Caki2 (cell line): ENCODE data around the gene NOTO. TPM values are rescaled to one million over a fixed set of nuclear protein-coding genes. Genes with fewer than 3 reads are reported as not detected.

Experiments
- total RNA-seq: library from RNA; depleted of rRNA; stranded (reverse); fragments of >200 nt; shearing (Covaris generic); gene quantifications from 2 replicates; pipeline ENCODE4 v1.2.3, GENCODE V29; 2014; ENCODE audit warnings: low replicate concordance; rRNA removed

NOTO gene
- total RNA-seq, 1 experiment from 2014 or later, result not detected

Other genes starting within 250 kb of the NOTO start
- gene SFXN5, start 130.9 kb upstream of the NOTO start, total RNA-seq, result 8.6 and 13.8 TPM in 2 replicates
- gene RAB11FIP5, start 89.6 kb upstream of the NOTO start, total RNA-seq, result 31.2 and 42.6 TPM in 2 replicates
- 54.9 and 57.7 TPM in 2 replicates for gene SMYD5, start 11.7 kb downstream of the NOTO start, total RNA-seq
- 8.3 and 8.6 TPM in 2 replicates for gene PRADC1, start 30.7 kb downstream of the NOTO start, total RNA-seq
- gene CCT7, start 31.7 kb downstream of the NOTO start, total RNA-seq, result 581 and 684 TPM in 2 replicates
- 0.44 and 1.2 TPM in 2 replicates for gene FBXO41, start 81.9 kb downstream of the NOTO start, total RNA-seq
- gene EGR4, start 91.0 kb downstream of the NOTO start, total RNA-seq, result not detected in 2 replicates
- gene ALMS1, start 183.3 kb downstream of the NOTO start, total RNA-seq, result 6.4 and 17.0 TPM in 2 replicates